ENCODE results near the gene RAB40B. TPM values are rescaled to one million over a fixed set of nuclear protein-coding genes. Genes with fewer than 3 reads are reported as not detected.

RAB40B gene
- polyA plus RNA-seq, 3 donors from 2014 or later = 3.1 to 4.4 (median 3.9) TPM

- Mint-ChIP-seq H3K9me3 (no peaks in the 10 kb centered on the region), H3K27ac (no peak overlapping the region), H3K4me1 (no peaks in the 10 kb centered on the region), H3K36me3 (peaks cover 16 to 34% (median 16%) of the 10 kb centered on the region in 3 donors), H3K4me3 (no peak overlapping the region), H3K27me3 (ENCODE audit: low read depth in 3 of 3) (peaks cover 0 to 4% (median 2%) of the 10 kb centered on the region in 3 donors)
- no peak for DNase-seq
Observed at GRCh38 chr17:82615084-82616020, 83.1 kb downstream of the RAB40B start.

GRCh38 chr17:82614095-82614631, 84.3 kb downstream of the RAB40B start:
- no peak overlapping the region for H3K4me3 Mint-ChIP-seq
- peaks cover 0 to 2% (median 1%) of the 10 kb centered on the region in 3 donors for H3K27me3 Mint-ChIP-seq (ENCODE audit: low read depth in 3 of 3)
- H3K27ac Mint-ChIP-seq = peak overlapping the region in 1 of 6 donors; percentile 63

GRCh38 chr17:82613283-82614094, 85.0 kb downstream of the RAB40B start:
- Mint-ChIP-seq H3K27me3 (ENCODE audit: low read depth in 3 of 3) (peaks cover 0 to 1% (median 1%) of the 10 kb centered on the region in 3 donors), H3K4me3 (no peak overlapping the region), H3K9me3 (no peaks in the 10 kb centered on the region), H3K36me3 (peaks cover 10 to 33% (median 18%) of the 10 kb centered on the region in 3 donors), H3K4me1 (no peaks in the 10 kb centered on the region), H3K27ac (no peak overlapping the region)
- DNase-seq = no peak

More at GRCh38 chr17:82614095-82614631, 84.3 kb downstream of the RAB40B start:
- Mint-ChIP-seq H3K36me3 (peaks cover 15 to 36% (median 23%) of the 10 kb centered on the region in 3 donors), H3K4me1 (no peaks in the 10 kb centered on the region), H3K9me3 (no peaks in the 10 kb centered on the region)
- DNase-seq = no peak

GRCh38 chr17:82611140-82612058, 87.1 kb downstream of the RAB40B start:
- Mint-ChIP-seq H3K4me3 (no peak overlapping the region), H3K9me3 (no peaks in the 10 kb centered on the region), H3K27me3 (ENCODE audit: low read depth in 3 of 3) (peaks cover 0 to 1% (median 1%) of the 10 kb centered on the region in 3 donors), H3K4me1 (no peaks in the 10 kb centered on the region), H3K36me3 (peaks cover 12 to 26% (median 18%) of the 10 kb centered on the region in 3 donors), H3K27ac (no peak overlapping the region)
- DNase-seq = no peak

GRCh38 chr17:82609655-82610054, 88.8 kb downstream of the RAB40B start:
- Mint-ChIP-seq H3K9me3 (no peaks in the 10 kb centered on the region), H3K27me3 (ENCODE audit: low read depth in 3 of 3) (no peaks in the 10 kb centered on the region), H3K36me3 (peaks cover 11 to 31% (median 12%) of the 10 kb centered on the region in 3 donors), H3K27ac (peak overlapping the region in 3 of 6 donors; percentile 18 to 48 (median 43)), H3K4me1 (no peaks in the 10 kb centered on the region), H3K4me3 (no peak overlapping the region)
- no peak for DNase-seq

GRCh38 chr17:82608816-82609215, 89.7 kb downstream of the RAB40B start:
- H3K36me3 Mint-ChIP-seq = peaks cover 8 to 36% (median 13%) of the 10 kb centered on the region in 3 donors
- H3K4me3 Mint-ChIP-seq = no peak overlapping the region
- no peak for DNase-seq
- peaks cover 0 to 4% (median 2%) of the 10 kb centered on the region in 3 donors for H3K27me3 Mint-ChIP-seq (ENCODE audit: low read depth in 3 of 3)
- H3K4me1 Mint-ChIP-seq = peaks cover 0 to 5% of the 10 kb centered on the region in 2 donors
- peak overlapping the region in 2 of 6 donors; percentile 38 to 43 for H3K27ac Mint-ChIP-seq
- no peaks in the 10 kb centered on the region for H3K9me3 Mint-ChIP-seq

GRCh38 chr17:82605939-82606600, 92.4 kb downstream of the RAB40B start:
- Mint-ChIP-seq H3K4me1 (peaks cover 0 to 9% of the 10 kb centered on the region in 2 donors), H3K4me3 (no peak overlapping the region), H3K27me3 (ENCODE audit: low read depth in 3 of 3) (peaks cover 0 to 6% (median 2%) of the 10 kb centered on the region in 3 donors), H3K9me3 (no peaks in the 10 kb centered on the region), H3K36me3 (peaks cover 14 to 54% (median 28%) of the 10 kb centered on the region in 3 donors), H3K27ac (peak overlapping the region in 3 of 6 donors; percentile 28 to 90 (median 71))
- no peak for DNase-seq

Other genes with a start within 250 kb of the RAB40B start
- gene CYBC1, start 247.9 kb downstream of the RAB40B start, polyA plus RNA-seq = 100 to 1,000 TPM; 182 to 246 (median 243) TPM
- 100 to 1,000 TPM; 149 to 192 (median 179) TPM for gene NARF, start 240.0 kb downstream of the RAB40B start, polyA plus RNA-seq
- gene FOXK2, start 179.0 kb downstream of the RAB40B start, polyA plus RNA-seq = 1 to 10 TPM; 1.9 to 9.7 (median 2.9) TPM
- 10 to 100 TPM; 34.3 to 65.5 (median 48.9) TPM for gene WDR45B, start 50.3 kb downstream of the RAB40B start, polyA plus RNA-seq
- 10 to 100 TPM; 23.7 to 76.6 (median 47.3) TPM for gene FN3KRP, start 18.0 kb upstream of the RAB40B start, polyA plus RNA-seq
- 1 to 10 TPM in 1 of 3 donors, under 1 TPM in 2; 0.18 to 1.1 (median 0.50) TPM for gene FN3K, start 36.9 kb upstream of the RAB40B start, polyA plus RNA-seq
- gene TBCD, start 53.4 kb upstream of the RAB40B start, polyA plus RNA-seq = 100 to 1,000 TPM in 1 of 3 donors, 10 to 100 TPM in 2; 70.2 to 142 (median 99.7) TPM
- under 1 TPM in 1 of 3 donors, not detected in 2; 0.11 TPM for gene ZNF750, start 141.3 kb upstream of the RAB40B start, polyA plus RNA-seq